ENCODE results near the gene TRPM2. TPM values are rescaled to one million over a fixed set of nuclear protein-coding genes. Genes with fewer than 3 reads are reported as not detected.

The TRPM2 gene
- total and polyA plus RNA-seq, 2 donors (not counting 3 experiments of a cell fraction or from before 2014, with no cell fraction given): not detected

- CTCF ChIA-PET: interaction anchor here (1.1 kb wide), 1 partner anchor 326 kb away, joined by 3 read pairs; no protein-coding TSS in a partner anchor
- intact Hi-C loops (cut with micrococcal nuclease) (no loop called here), dilution Hi-C loops (cut with MboI; ENCODE audit: extremely low pct_ligation_motif_present, low sequenced_read_pairs) (no loop called here)
- H4K20me1 ChIP-seq (replicated peaks; ENCODE audit: control insufficient read depth, extremely low read depth, insufficient read depth, low read length): no peaks in the 10 kb centered on the region
- no peaks in the 10 kb centered on the region for H3K9me3 ChIP-seq (replicated peaks; ENCODE audit: control insufficient read depth, insufficient read depth, low read length)
- no peak for TF ChIP-seq POLR2AphosphoS5 (IDR thresholded peaks at IDR 0.05; ENCODE audit: insufficient read depth, low read depth, low read length)
- no peak for TF ChIP-seq FOS (IDR thresholded peaks at IDR 0.05; ENCODE audit: borderline replicate concordance, insufficient read depth, low read length)
- TF ChIP-seq MYC (IDR thresholded peaks at IDR 0.05; ENCODE audit: low read depth, low read length): no peak
- no peak for TF ChIP-seq POLR2A (IDR thresholded peaks at IDR 0.05; ENCODE audit: low read depth, low read length)
- no peak for TF ChIP-seq GATA2 (IDR thresholded peaks at IDR 0.05; ENCODE audit: insufficient read depth, insufficient read length, low read depth, low read length)
- TF ChIP-seq JUN (IDR thresholded peaks at IDR 0.05; ENCODE audit: borderline replicate concordance, insufficient read depth, insufficient read length, low read depth): no peak
- FAIRE-seq (no peak), DNase-seq (ENCODE audit: low read depth, low spot score) (no peak)
- no peaks in the 10 kb centered on the region for H3K27me3 ChIP-seq (ENCODE audit: control insufficient read depth in 2 of 2, insufficient read depth in 2 of 2, low read length in 2 of 2)
- no peak overlapping the region for H3K4me2 ChIP-seq (ENCODE audit: insufficient read depth, low read length)
- no peaks in the 10 kb centered on the region for H3K9me1 ChIP-seq (replicated peaks; ENCODE audit: control insufficient read depth, extremely low read depth, insufficient read depth, low read length)
- H2AFZ ChIP-seq (ENCODE audit: low read depth, low read length): no peak overlapping the region
- no peaks in the 10 kb centered on the region for H3K4me1 ChIP-seq (ENCODE audit: control insufficient read depth, extremely low read depth, insufficient read depth, low read length)
- H3K27ac ChIP-seq (ENCODE audit: insufficient read depth, low read depth, low read length): no peak overlapping the region
- no peaks in the 10 kb centered on the region for H3K79me2 ChIP-seq (ENCODE audit: control insufficient read depth, insufficient read depth, low read length)
- H3K9ac ChIP-seq (replicated peaks; ENCODE audit: extremely low read depth, insufficient read depth, low read length): no peak overlapping the region
- POLR2A ChIA-PET: no interaction called here
- no TSS peak for BruUV-seq (replicated peaks)
- H3K4me3 ChIP-seq (replicated peaks in 1 of 3; ENCODE audit: insufficient read depth in 1 of 3, low read depth in 1 of 3, low read length in 3 of 3): no peak overlapping the region
- H3K36me3 ChIP-seq (ENCODE audit: control insufficient read depth in 2 of 2, extremely low read depth in 1 of 2, insufficient read depth in 2 of 2, low read length in 2 of 2): no peaks in the 10 kb centered on the region
Observed at GRCh38 chr21:44466996-44467858, 113.8 kb downstream of the TRPM2 start.

- no TSS peak for BruUV-seq (replicated peaks)
- Histone ChIP-seq H4K20me1 (replicated peaks; ENCODE audit: control insufficient read depth, extremely low read depth, insufficient read depth, low read length) (no peaks in the 10 kb centered on the region), H3K4me3 (replicated peaks in 1 of 3; ENCODE audit: insufficient read depth in 1 of 3, low read depth in 1 of 3, low read length in 3 of 3) (no peak overlapping the region), H3K27ac (ENCODE audit: insufficient read depth, low read depth, low read length) (no peak overlapping the region), H2AFZ (ENCODE audit: low read depth, low read length) (no peak overlapping the region), H3K4me2 (ENCODE audit: insufficient read depth, low read length) (no peak overlapping the region), H3K27me3 (ENCODE audit: control insufficient read depth in 2 of 2, insufficient read depth in 2 of 2, low read length in 2 of 2) (no peaks in the 10 kb centered on the region), H3K4me1 (ENCODE audit: control insufficient read depth, extremely low read depth, insufficient read depth, low read length) (no peaks in the 10 kb centered on the region), H3K79me2 (ENCODE audit: control insufficient read depth, insufficient read depth, low read length) (no peaks in the 10 kb centered on the region), H3K9me3 (replicated peaks; ENCODE audit: control insufficient read depth, insufficient read depth, low read length) (no peaks in the 10 kb centered on the region), H3K36me3 (ENCODE audit: control insufficient read depth in 2 of 2, extremely low read depth in 1 of 2, insufficient read depth in 2 of 2, low read length in 2 of 2) (no peaks in the 10 kb centered on the region), H3K9me1 (replicated peaks; ENCODE audit: control insufficient read depth, extremely low read depth, insufficient read depth, low read length) (no peaks in the 10 kb centered on the region), H3K9ac (replicated peaks; ENCODE audit: extremely low read depth, insufficient read depth, low read length) (no peak overlapping the region)
- ChIA-PET CTCF (interaction anchor here (1.1 kb wide), 1 partner anchor 325 kb away, joined by 3 read pairs; no protein-coding TSS in a partner anchor), POLR2A (no interaction called here)
- dilution Hi-C loops (cut with MboI; ENCODE audit: extremely low pct_ligation_motif_present, low sequenced_read_pairs) (no loop called here), intact Hi-C loops (cut with micrococcal nuclease) (no loop called here)
- FAIRE-seq: no peak
- TF ChIP-seq MYC (IDR thresholded peaks at IDR 0.05; ENCODE audit: low read depth, low read length) (no peak), POLR2A (IDR thresholded peaks at IDR 0.05; ENCODE audit: low read depth, low read length) (no peak), FOS (IDR thresholded peaks at IDR 0.05; ENCODE audit: borderline replicate concordance, insufficient read depth, low read length) (no peak), EZH2 (IDR thresholded peaks at IDR 0.05; ENCODE audit: borderline replicate concordance, low read depth, low read length, severe bottlenecking) (no peak)
- no peak for DNase-seq (ENCODE audit: low read depth, low spot score)
Observed at GRCh38 chr21:44467859-44468195, 114.4 kb downstream of the TRPM2 start.

All from endothelial cell of umbilical vein (primary cell).